Measurements from ENCODE around the gene IL1RAP.

Gene IL1RAP

DNA sequence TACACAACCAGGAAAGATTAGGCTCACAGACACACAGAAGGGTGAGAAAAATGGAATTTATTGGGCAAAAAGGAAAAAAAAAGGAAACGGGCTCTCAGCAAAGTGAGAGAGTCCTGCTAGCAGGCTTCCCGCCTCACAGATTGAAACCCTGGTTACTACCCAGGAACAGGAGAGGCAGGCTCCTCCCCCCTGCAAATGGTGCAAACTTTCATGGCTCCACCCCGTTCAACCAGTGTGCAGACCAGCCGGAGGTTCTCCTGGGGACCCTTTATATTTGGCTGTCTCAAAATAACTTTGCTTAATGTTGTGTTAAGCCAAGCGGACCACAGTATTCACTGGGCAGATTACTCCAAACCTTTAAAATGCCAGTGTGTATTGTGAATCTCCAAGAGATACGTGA lies 40.3 kb downstream of the IL1RAP start:
- H3K4me1 ChIP-seq (ENCODE audit: control insufficient read depth, low read depth, low read length), result no peaks in the 10 kb centered on the region
- H3K56ac ChIP-seq (ENCODE audit: low read length), result no peak overlapping the region
- no CpG with 5 or more reads among the region's 6 CpGs for WGBS (ENCODE audit: extremely low coverage, insufficient coverage, low lambda C conversion rate)
- no peak overlapping the region for H3K9ac ChIP-seq (ENCODE audit: low read length)
- H3K27me3 ChIP-seq (ENCODE audit: insufficient read depth, low read length, poor library complexity), result no peaks in the 10 kb centered on the region
- H4K8ac ChIP-seq (ENCODE audit: low read depth, low read length), result no peak overlapping the region
- no peak overlapping the region for H3K27ac ChIP-seq (ENCODE audit: low read depth, low read length)
- H2BK120ac ChIP-seq (ENCODE audit: low read depth, low read length), result no peak overlapping the region
- no peak overlapping the region for H3K4me2 ChIP-seq (ENCODE audit: low read length)
- H3K79me2 ChIP-seq (ENCODE audit: control insufficient read depth, insufficient read depth, low read length), result no peaks in the 10 kb centered on the region
- no peaks in the 10 kb centered on the region for H3K36me3 ChIP-seq (ENCODE audit: control insufficient read depth, insufficient read depth, low read length)
- no peak overlapping the region for H3K23ac ChIP-seq (ENCODE audit: low read length)
- no peak overlapping the region for H2BK15ac ChIP-seq (replicated peaks; ENCODE audit: low read depth)
- no peak overlapping the region for H3K18ac ChIP-seq (ENCODE audit: low read length)
- H3K4ac ChIP-seq (ENCODE audit: low read depth, low read length), result no peak overlapping the region
- no peak for DNase-seq
- H3K79me1 ChIP-seq (ENCODE audit: low read length), result no peaks in the 10 kb centered on the region
- no peak overlapping the region for H2BK5ac ChIP-seq (ENCODE audit: low read length)
- no peak overlapping the region for H3K4me3 ChIP-seq (ENCODE audit: low read length)
- H2AK5ac ChIP-seq (ENCODE audit: low read length), result no peak overlapping the region
- H4K5ac ChIP-seq (ENCODE audit: low read length), result no peak overlapping the region

DNA sequence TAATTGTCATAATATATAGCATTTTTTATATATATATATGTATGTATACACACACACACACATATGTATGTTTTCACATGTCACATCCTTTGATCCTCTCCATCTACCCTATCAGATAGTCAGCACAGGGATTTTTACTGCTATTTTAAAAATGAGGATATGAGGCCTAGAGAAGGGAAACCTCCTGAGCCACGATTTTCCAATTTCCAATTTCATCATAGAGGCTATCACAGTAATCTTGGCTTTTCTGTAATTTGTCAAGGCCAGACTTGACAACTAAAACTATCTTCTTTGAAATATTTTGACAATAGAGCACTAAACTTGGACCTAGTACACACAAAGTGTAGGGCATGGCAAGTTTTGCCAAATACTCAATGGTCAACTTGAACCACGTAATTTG lies 42.5 kb downstream of the IL1RAP start:
- Histone ChIP-seq H2BK5ac (ENCODE audit: low read length) (no peak overlapping the region), H3K4me3 (ENCODE audit: low read length) (no peak overlapping the region), H3K27me3 (ENCODE audit: insufficient read depth, low read length, poor library complexity) (no peaks in the 10 kb centered on the region), H3K23ac (ENCODE audit: low read length) (no peak overlapping the region), H2BK120ac (ENCODE audit: low read depth, low read length) (no peak overlapping the region), H4K8ac (ENCODE audit: low read depth, low read length) (no peak overlapping the region), H3K9ac (ENCODE audit: low read length) (no peak overlapping the region), H2AK5ac (ENCODE audit: low read length) (no peak overlapping the region), H3K36me3 (ENCODE audit: control insufficient read depth, insufficient read depth, low read length) (no peaks in the 10 kb centered on the region), H2BK15ac (replicated peaks; ENCODE audit: low read depth) (no peak overlapping the region), H3K18ac (ENCODE audit: low read length) (no peak overlapping the region), H3K4ac (ENCODE audit: low read depth, low read length) (no peak overlapping the region), H3K56ac (ENCODE audit: low read length) (no peak overlapping the region), H3K79me2 (ENCODE audit: control insufficient read depth, insufficient read depth, low read length) (no peaks in the 10 kb centered on the region), H3K4me2 (ENCODE audit: low read length) (no peak overlapping the region), H3K4me1 (ENCODE audit: control insufficient read depth, low read depth, low read length) (peaks cover 5% of the 10 kb centered on the region), H3K27ac (ENCODE audit: low read depth, low read length) (no peak overlapping the region), H3K79me1 (ENCODE audit: low read length) (no peaks in the 10 kb centered on the region), H4K5ac (ENCODE audit: low read length) (no peak overlapping the region)
- DNase-seq, result no peak
- WGBS (ENCODE audit: extremely low coverage, insufficient coverage, low lambda C conversion rate), result no CpG with 5 or more reads among the region's 2 CpGs

- no peak overlapping the region for H3K23ac ChIP-seq (ENCODE audit: low read length)
- no peak overlapping the region for H3K56ac ChIP-seq (ENCODE audit: low read length)
- H3K27ac ChIP-seq (ENCODE audit: low read depth, low read length), result no peak overlapping the region
- no peak for DNase-seq
- H2AK5ac ChIP-seq (ENCODE audit: low read length), result no peak overlapping the region
- H3K18ac ChIP-seq (ENCODE audit: low read length), result no peak overlapping the region
- H2BK15ac ChIP-seq (replicated peaks; ENCODE audit: low read depth), result no peak overlapping the region
- H3K27me3 ChIP-seq (ENCODE audit: insufficient read depth, low read length, poor library complexity), result no peaks in the 10 kb centered on the region
- no peak overlapping the region for H3K4me2 ChIP-seq (ENCODE audit: low read length)
- H3K36me3 ChIP-seq (ENCODE audit: control insufficient read depth, insufficient read depth, low read length), result no peaks in the 10 kb centered on the region
- H3K9ac ChIP-seq (ENCODE audit: low read length), result no peak overlapping the region
- H2BK5ac ChIP-seq (ENCODE audit: low read length), result no peak overlapping the region
- H4K5ac ChIP-seq (ENCODE audit: low read length), result no peak overlapping the region
- H4K8ac ChIP-seq (ENCODE audit: low read depth, low read length), result no peak overlapping the region
- H3K79me2 ChIP-seq (ENCODE audit: control insufficient read depth, insufficient read depth, low read length), result no peaks in the 10 kb centered on the region
- no peak overlapping the region for H3K4me3 ChIP-seq (ENCODE audit: low read length)
- H2BK120ac ChIP-seq (ENCODE audit: low read depth, low read length), result no peak overlapping the region
- peaks cover 5% of the 10 kb centered on the region for H3K4me1 ChIP-seq (ENCODE audit: control insufficient read depth, low read depth, low read length)
- H3K4ac ChIP-seq (ENCODE audit: low read depth, low read length), result no peak overlapping the region
- no peaks in the 10 kb centered on the region for H3K79me1 ChIP-seq (ENCODE audit: low read length)
Observed at GRCh38 chr3:190557296-190557695, 43.4 kb downstream of the IL1RAP start.

DNA sequence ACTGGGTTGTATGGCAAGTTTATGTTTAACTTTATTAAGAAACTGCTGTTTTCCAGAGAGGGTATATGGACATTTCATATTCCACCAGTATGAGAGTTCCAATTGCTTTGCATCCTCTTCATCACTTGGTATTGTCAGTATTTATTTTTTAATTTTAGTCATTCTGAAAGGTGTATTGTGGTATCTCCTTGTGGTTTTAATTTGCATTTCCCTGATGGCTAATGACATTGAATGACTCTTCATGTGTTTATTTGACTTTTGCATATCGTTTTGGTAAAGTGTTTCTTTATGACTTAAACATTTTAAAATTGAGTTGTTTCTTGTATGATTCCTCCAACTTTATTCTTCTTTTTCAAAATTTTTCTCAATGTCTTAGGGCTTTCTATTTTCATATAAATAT lies 44.4 kb downstream of the IL1RAP start:
- Histone ChIP-seq H3K56ac (ENCODE audit: low read length) (no peak overlapping the region), H4K8ac (ENCODE audit: low read depth, low read length) (no peak overlapping the region)
- no CpG with 5 or more reads among the region's 1 CpG for WGBS (ENCODE audit: extremely low coverage, insufficient coverage, low lambda C conversion rate)

GRCh38 chr3:190558796-190559195 lies 44.9 kb downstream of the IL1RAP start:
- H3K4me2 ChIP-seq (ENCODE audit: low read length), result no peak overlapping the region
- H3K56ac ChIP-seq (ENCODE audit: low read length), result no peak overlapping the region
- H3K36me3 ChIP-seq (ENCODE audit: control insufficient read depth, insufficient read depth, low read length), result no peaks in the 10 kb centered on the region
- no peak overlapping the region for H3K4ac ChIP-seq (ENCODE audit: low read depth, low read length)
- H3K9ac ChIP-seq (ENCODE audit: low read length), result no peak overlapping the region
- no peak overlapping the region for H3K18ac ChIP-seq (ENCODE audit: low read length)
- H3K4me3 ChIP-seq (ENCODE audit: low read length), result no peak overlapping the region
- no peak overlapping the region for H3K23ac ChIP-seq (ENCODE audit: low read length)
- H3K27ac ChIP-seq (ENCODE audit: low read depth, low read length), result no peak overlapping the region
- no peaks in the 10 kb centered on the region for H3K79me2 ChIP-seq (ENCODE audit: control insufficient read depth, insufficient read depth, low read length)
- H4K5ac ChIP-seq (ENCODE audit: low read length), result no peak overlapping the region
- no peaks in the 10 kb centered on the region for H3K27me3 ChIP-seq (ENCODE audit: insufficient read depth, low read length, poor library complexity)
- no peaks in the 10 kb centered on the region for H3K79me1 ChIP-seq (ENCODE audit: low read length)
- DNase-seq, result no peak
- no peak overlapping the region for H2BK120ac ChIP-seq (ENCODE audit: low read depth, low read length)
- peaks cover 5% of the 10 kb centered on the region for H3K4me1 ChIP-seq (ENCODE audit: control insufficient read depth, low read depth, low read length)
- no peak overlapping the region for H2AK5ac ChIP-seq (ENCODE audit: low read length)
- H4K8ac ChIP-seq (ENCODE audit: low read depth, low read length), result no peak overlapping the region
- H2BK15ac ChIP-seq (replicated peaks; ENCODE audit: low read depth), result no peak overlapping the region
- WGBS (ENCODE audit: extremely low coverage, insufficient coverage, low lambda C conversion rate), result no CpG with 5 or more reads among the region's 2 CpGs
- H2BK5ac ChIP-seq (ENCODE audit: low read length), result no peak overlapping the region

More for the DNA sequence above, 44.4 kb downstream of the IL1RAP start:
- H2BK5ac ChIP-seq (ENCODE audit: low read length), result no peak overlapping the region
- no peak overlapping the region for H3K27ac ChIP-seq (ENCODE audit: low read depth, low read length)
- no peak overlapping the region for H2AK5ac ChIP-seq (ENCODE audit: low read length)
- H2BK15ac ChIP-seq (replicated peaks; ENCODE audit: low read depth), result no peak overlapping the region
- no peak overlapping the region for H3K18ac ChIP-seq (ENCODE audit: low read length)
- no peak overlapping the region for H3K4me3 ChIP-seq (ENCODE audit: low read length)
- no peaks in the 10 kb centered on the region for H3K27me3 ChIP-seq (ENCODE audit: insufficient read depth, low read length, poor library complexity)
- no peak overlapping the region for H3K23ac ChIP-seq (ENCODE audit: low read length)
- no peaks in the 10 kb centered on the region for H3K79me1 ChIP-seq (ENCODE audit: low read length)
- H3K79me2 ChIP-seq (ENCODE audit: control insufficient read depth, insufficient read depth, low read length), result no peaks in the 10 kb centered on the region
- H3K9ac ChIP-seq (ENCODE audit: low read length), result no peak overlapping the region
- no peaks in the 10 kb centered on the region for H3K36me3 ChIP-seq (ENCODE audit: control insufficient read depth, insufficient read depth, low read length)
- H4K5ac ChIP-seq (ENCODE audit: low read length), result no peak overlapping the region
- no peak overlapping the region for H2BK120ac ChIP-seq (ENCODE audit: low read depth, low read length)
- no peak for DNase-seq
- no peak overlapping the region for H3K4me2 ChIP-seq (ENCODE audit: low read length)
- peaks cover 5% of the 10 kb centered on the region for H3K4me1 ChIP-seq (ENCODE audit: control insufficient read depth, low read depth, low read length)
- H3K4ac ChIP-seq (ENCODE audit: low read depth, low read length), result no peak overlapping the region

GRCh38 chr3:190560013-190560895 lies 46.4 kb downstream of the IL1RAP start:
- no peak overlapping the region for H3K4ac ChIP-seq (ENCODE audit: low read depth, low read length)
- H4K8ac ChIP-seq (ENCODE audit: low read depth, low read length), result no peak overlapping the region
- H3K4me2 ChIP-seq (ENCODE audit: low read length), result no peak overlapping the region
- H2BK5ac ChIP-seq (ENCODE audit: low read length), result no peak overlapping the region
- no peaks in the 10 kb centered on the region for H3K36me3 ChIP-seq (ENCODE audit: control insufficient read depth, insufficient read depth, low read length)
- H3K27ac ChIP-seq (ENCODE audit: low read depth, low read length), result no peak overlapping the region
- no peak overlapping the region for H3K56ac ChIP-seq (ENCODE audit: low read length)
- no peak overlapping the region for H2AK5ac ChIP-seq (ENCODE audit: low read length)
- no peak overlapping the region for H4K5ac ChIP-seq (ENCODE audit: low read length)
- no peak overlapping the region for H3K4me3 ChIP-seq (ENCODE audit: low read length)
- H3K18ac ChIP-seq (ENCODE audit: low read length), result no peak overlapping the region
- H2BK120ac ChIP-seq (ENCODE audit: low read depth, low read length), result no peak overlapping the region
- WGBS (ENCODE audit: extremely low coverage, insufficient coverage, low lambda C conversion rate), result no CpG with 5 or more reads among the region's 11 CpGs
- H3K27me3 ChIP-seq (ENCODE audit: insufficient read depth, low read length, poor library complexity), result no peaks in the 10 kb centered on the region
- H3K79me1 ChIP-seq (ENCODE audit: low read length), result no peaks in the 10 kb centered on the region
- no peak overlapping the region for H2BK15ac ChIP-seq (replicated peaks; ENCODE audit: low read depth)
- H3K79me2 ChIP-seq (ENCODE audit: control insufficient read depth, insufficient read depth, low read length), result no peaks in the 10 kb centered on the region
- no peak overlapping the region for H3K23ac ChIP-seq (ENCODE audit: low read length)
- H3K4me1 ChIP-seq (ENCODE audit: control insufficient read depth, low read depth, low read length), result peaks cover 5% of the 10 kb centered on the region
- H3K9ac ChIP-seq (ENCODE audit: low read length), result no peak overlapping the region
- no peak for DNase-seq

All from mesendoderm (in vitro differentiated cells).